Neural cell (in vitro differentiated cells): ENCODE measurements around the gene SRSF2. TPM values are rescaled to one million over a fixed set of nuclear protein-coding genes. Genes with fewer than 3 reads are reported as not detected.
A peak's percentile ranks its signal among the peaks of the same experiment; 100 is the strongest.
"Not testable (repeated sequence)": the region's sequence is repeated elsewhere in the genome, so short reads cannot be mapped to it uniquely, and the experiment has no call there.

Experiments used
- H2AFZ ChIP-seq: fragments of 200-600, 300-800 bp; sonication (generic), shearing (Covaris generic); 2 replicates; pipeline ENCODE4 v1.6.0; 2014; ENCODE audit warnings: low read depth, mild to moderate bottlenecking, antibody characterized with exemption, low read length, moderate library complexity
- H3F3A ChIP-seq: fragments of 200-600 bp; shearing (Covaris generic); 2 replicates; pipeline ENCODE4 v1.6.1; 2016; ENCODE audit warnings: mild to moderate bottlenecking, moderate library complexity, mixed read lengths, antibody characterized with exemption, low read length; ENCODE audit not compliant: insufficient read depth, poor library complexity, severe bottlenecking
- H3K27ac ChIP-seq: fragments of 200-600, 300-800 bp; sonication (generic), shearing (Covaris generic); 2 replicates; pipeline ENCODE4 v1.5.1; 2014; ENCODE audit warnings: mild to moderate bottlenecking, low read length, moderate library complexity
- H3K27me3 ChIP-seq: fragments of 300-800, 200-600 bp; sonication (generic), shearing (Covaris generic); 2 replicates; pipeline ENCODE4 v1.6.0; 2014; ENCODE audit warnings: mild to moderate bottlenecking, low read depth, low read length, moderate library complexity; ENCODE audit not compliant: insufficient read depth
- H3K36me3 ChIP-seq: fragments of 300-800, 200-600 bp; sonication (generic), shearing (Covaris generic); 2 replicates; pipeline ENCODE4 v1.5.1; 2014; ENCODE audit warnings: mild to moderate bottlenecking, antibody characterized with exemption, low read length, moderate library complexity; ENCODE audit not compliant: insufficient read depth
- H3K4me2 ChIP-seq: fragments of 300-800, 200-600 bp; sonication (generic), shearing (Covaris generic); 2 replicates; pipeline ENCODE4 v1.6.0; 2014; ENCODE audit warnings: mild to moderate bottlenecking, low read length
- H3K4me3 ChIP-seq: fragments of 300-800, 200-600 bp; sonication (generic), shearing (Covaris generic); 2 replicates; pipeline ENCODE4 v1.5.1; 2014; ENCODE audit warnings: mild to moderate bottlenecking, low read length, moderate library complexity
- H3K79me2 ChIP-seq: fragments of 200-600 bp; shearing (Covaris generic); replicated peaks from 2 replicates; pipeline ENCODE4 v1.6.0; 2014; ENCODE audit warnings: mild to moderate bottlenecking, low read length, moderate library complexity; ENCODE audit not compliant: insufficient read depth
- H3K9ac ChIP-seq: fragments of 300-800, 200-600 bp; sonication (generic), shearing (Covaris generic); 2 replicates; pipeline ENCODE4 v1.6.1; 2016; ENCODE audit warnings: mild to moderate bottlenecking, low read length, mixed read lengths
- H3K9me2 ChIP-seq: fragments of 200-600 bp; shearing (Covaris generic); 2 replicates; pipeline ENCODE4 v1.6.1; 2016; ENCODE audit warnings: mild to moderate bottlenecking, low read length, mixed read lengths; ENCODE audit not compliant: insufficient read depth
- H3K9me3 ChIP-seq: fragments of 200-600, 300-800 bp; sonication (generic), shearing (Covaris generic); 2 replicates; pipeline ENCODE4 v1.6.1; 2016; ENCODE audit warnings: mild to moderate bottlenecking, mixed run types, low read length, moderate library complexity, mixed read lengths
- H4K20me1 ChIP-seq: fragments of 200-600 bp; shearing (Covaris generic); 2 replicates; pipeline ENCODE4 v1.6.1; 2016; ENCODE audit warnings: mild to moderate bottlenecking, mixed run types; ENCODE audit not compliant: insufficient read depth
- EP300 ChIP-seq: fragments of 450-650 bp; conservative IDR thresholded peaks from 2 replicates; pipeline ENCODE4 v1.6.1; 2014; ENCODE audit warnings: antibody characterized with exemption, mild to moderate bottlenecking, moderate library complexity; ENCODE audit not compliant: poor library complexity, severe bottlenecking
- EZH2 ChIP-seq: fragments of 200-600, 300-800 bp; shearing (Covaris generic), sonication (generic); IDR thresholded peaks from 2 replicates; pipeline ENCODE4 v1.6.1; 2014; ENCODE audit warnings: antibody characterized with exemption, low read length, borderline replicate concordance, mild to moderate bottlenecking; ENCODE audit not compliant: insufficient read depth, poor library complexity, severe bottlenecking
- MXI1 ChIP-seq: fragments of 450-650 bp; conservative IDR thresholded peaks from 2 replicates; pipeline ENCODE4 v1.6.1; 2014; ENCODE audit warnings: antibody characterized with exemption, mild to moderate bottlenecking; ENCODE audit not compliant: poor library complexity, severe bottlenecking
- POLR2AphosphoS5 ChIP-seq: IDR thresholded peaks from 2 replicates; pipeline ENCODE4 v1.6.1; 2012
- RAD21 ChIP-seq: fragments of 450-650 bp; conservative IDR thresholded peaks from 2 replicates; pipeline ENCODE4 v1.6.1; 2014; ENCODE audit warnings: antibody characterized with exemption, mild to moderate bottlenecking, moderate library complexity
- SMC3 ChIP-seq: fragments of 450-650 bp; conservative IDR thresholded peaks from 2 replicates; pipeline ENCODE4 v1.6.1; 2014; ENCODE audit warnings: antibody characterized with exemption, mild to moderate bottlenecking, moderate library complexity; ENCODE audit not compliant: poor library complexity
- TAF1 ChIP-seq: IDR thresholded peaks from 2 replicates; pipeline ENCODE4 v1.6.1; 2012; ENCODE audit warnings: low read depth
- polyA plus RNA-seq: library from polyadenylated mRNA; depleted of rRNA; stranded (reverse); fragments of >200 nt; gene quantifications from 2 replicates; pipeline ENCODE4 v1.2.3, GENCODE V29; 2014
- TF ChIP-seq, protein P1 (sequence below): IDR thresholded peaks from 2 replicates; pipeline ENCODE4 v1.6.1; 2012; ENCODE audit warnings: borderline replicate concordance
- TF ChIP-seq, protein P2 (sequence below): fragments of 450-650 bp; IDR thresholded peaks from 2 replicates; pipeline ENCODE4 v1.5.1; 2014; ENCODE audit warnings: antibody characterized with exemption, mild to moderate bottlenecking, moderate library complexity; ENCODE audit not compliant: poor library complexity, severe bottlenecking

The SRSF2 gene
- polyA plus RNA-seq, 1 donor from 2014 or later = 355 TPM

DNA sequence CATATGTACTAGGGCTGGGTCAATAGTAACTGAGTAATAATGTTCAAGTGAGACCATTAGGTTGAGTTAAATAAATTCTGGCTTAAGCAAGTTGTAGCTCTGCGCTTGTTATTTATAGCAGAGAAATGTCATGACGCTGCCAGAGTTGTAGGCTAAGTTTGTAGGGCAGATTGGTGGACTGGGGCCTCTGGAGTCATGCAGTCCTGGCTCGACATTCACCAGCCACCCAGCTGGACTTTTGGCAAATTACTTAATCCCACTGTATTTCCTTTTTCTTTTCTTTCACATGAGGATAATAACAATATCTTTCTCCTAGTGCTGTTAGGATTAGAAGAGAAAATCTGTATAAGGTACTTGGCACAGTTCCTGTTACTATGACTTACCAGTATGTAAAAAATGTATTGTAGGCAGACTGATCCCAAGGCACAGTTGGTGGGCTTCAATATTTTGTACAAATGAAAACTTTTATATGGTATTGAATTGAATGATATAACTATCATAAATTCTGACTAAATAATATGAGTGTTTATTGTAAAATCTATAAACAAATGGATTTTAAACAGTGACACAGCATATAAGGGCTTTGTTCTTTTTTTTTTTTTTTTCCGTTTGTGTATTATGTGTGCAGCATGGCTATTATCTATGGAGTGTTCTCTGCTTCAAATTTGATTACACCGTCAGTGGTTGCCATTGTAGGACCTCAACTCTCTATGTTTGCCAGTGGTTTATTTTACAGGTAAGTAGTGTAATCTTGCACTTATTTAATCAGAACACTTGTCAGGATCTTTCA, 3.4 kb upstream of the SRSF2 start:
- Histone ChIP-seq H2AFZ (no peak overlapping the region), H3K9me2 (no peaks in the 10 kb centered on the region), H3K27me3 (no peaks in the 10 kb centered on the region), H3K4me3 (peak overlapping the region; percentile 93), H3K27ac (no peak overlapping the region), H4K20me1 (peaks cover 3% of the 10 kb centered on the region), H3K9ac (no peak overlapping the region), H3K4me2 (no peak overlapping the region), H3K79me2 (peaks cover 22% of the 10 kb centered on the region), H3F3A (no peaks in the 10 kb centered on the region), H3K9me3 (no peaks in the 10 kb centered on the region), H3K36me3 (peaks cover 24% of the 10 kb centered on the region)
- TF ChIP-seq EZH2 = no peak

DNA sequence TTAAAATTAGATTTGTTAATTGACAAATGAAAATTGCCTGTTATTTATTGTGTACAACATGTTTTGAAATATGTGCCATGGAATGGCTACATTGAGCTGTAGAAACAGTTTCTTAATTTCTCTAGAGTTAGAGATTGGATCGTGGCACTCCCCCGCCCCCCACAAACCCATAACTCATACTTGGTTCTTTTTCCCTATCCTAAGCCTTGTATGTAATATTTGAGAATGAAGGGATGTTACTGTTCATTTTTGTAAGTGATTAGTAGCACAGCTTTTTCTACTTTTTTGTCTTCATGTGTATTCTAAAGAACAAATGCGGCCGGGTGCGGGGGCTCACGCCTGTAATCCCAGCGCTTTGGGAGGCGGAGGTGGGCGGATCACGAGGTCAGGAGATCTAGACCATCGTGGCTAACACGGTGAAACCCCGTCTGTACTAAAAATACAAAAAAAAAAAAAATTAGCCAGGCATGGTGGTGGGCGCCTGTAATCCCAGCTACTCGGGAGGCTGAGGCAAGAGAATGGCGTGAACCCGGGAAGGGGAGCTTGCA, 2.5 kb upstream of the SRSF2 start:
- H3K9ac ChIP-seq, H2AFZ ChIP-seq, H3K9me2 ChIP-seq, H3F3A ChIP-seq, H3K9me3 ChIP-seq, H4K20me1 ChIP-seq, H3K27me3 ChIP-seq, H3K27ac ChIP-seq: not testable (repeated sequence)
- H3K4me3 ChIP-seq = peak overlapping the region; percentile 93
- peaks cover 17% of the 10 kb centered on the region for H3K36me3 ChIP-seq
- peak overlapping the region; percentile 79 for H3K4me2 ChIP-seq
- peaks cover 31% of the 10 kb centered on the region for H3K79me2 ChIP-seq

DNA sequence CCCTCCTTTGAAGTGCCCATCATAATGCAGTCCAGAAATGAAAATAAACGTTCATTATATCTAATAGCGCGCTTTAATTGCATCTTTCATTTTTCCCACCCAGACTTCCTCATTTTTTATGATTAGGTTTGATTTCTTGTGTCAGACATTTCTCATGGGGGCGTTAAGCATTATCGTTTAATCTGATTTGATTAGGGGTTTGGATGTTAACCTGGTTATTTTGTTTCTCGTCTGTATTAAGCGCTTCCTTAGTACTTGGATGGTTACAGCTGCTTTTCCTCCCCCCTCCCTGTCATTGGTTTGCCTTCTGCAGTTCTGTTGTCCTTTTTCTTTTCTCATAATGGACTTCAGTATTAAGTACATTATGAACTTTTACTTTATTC, 1.3 kb upstream of the SRSF2 start:
- Histone ChIP-seq H3F3A (peaks cover 2% of the 10 kb centered on the region), H3K36me3 (peaks cover 8% of the 10 kb centered on the region), H3K9me3 (no peaks in the 10 kb centered on the region), H3K9ac (peak overlapping the region; percentile 96), H3K4me2 (peak overlapping the region; percentile 79), H2AFZ (no peak overlapping the region), H3K9me2 (no peaks in the 10 kb centered on the region), H3K27me3 (no peaks in the 10 kb centered on the region), H3K79me2 (peaks cover 43% of the 10 kb centered on the region), H4K20me1 (peaks cover 7% of the 10 kb centered on the region), H3K4me3 (peak overlapping the region; percentile 93), H3K27ac (peak overlapping the region; percentile 98)
- no peak for TF ChIP-seq EZH2
- no peak for TF ChIP-seq SMC3
- no peak for TF ChIP-seq RAD21
- no peak for TF ChIP-seq EP300
- TF ChIP-seq, protein P1, sequence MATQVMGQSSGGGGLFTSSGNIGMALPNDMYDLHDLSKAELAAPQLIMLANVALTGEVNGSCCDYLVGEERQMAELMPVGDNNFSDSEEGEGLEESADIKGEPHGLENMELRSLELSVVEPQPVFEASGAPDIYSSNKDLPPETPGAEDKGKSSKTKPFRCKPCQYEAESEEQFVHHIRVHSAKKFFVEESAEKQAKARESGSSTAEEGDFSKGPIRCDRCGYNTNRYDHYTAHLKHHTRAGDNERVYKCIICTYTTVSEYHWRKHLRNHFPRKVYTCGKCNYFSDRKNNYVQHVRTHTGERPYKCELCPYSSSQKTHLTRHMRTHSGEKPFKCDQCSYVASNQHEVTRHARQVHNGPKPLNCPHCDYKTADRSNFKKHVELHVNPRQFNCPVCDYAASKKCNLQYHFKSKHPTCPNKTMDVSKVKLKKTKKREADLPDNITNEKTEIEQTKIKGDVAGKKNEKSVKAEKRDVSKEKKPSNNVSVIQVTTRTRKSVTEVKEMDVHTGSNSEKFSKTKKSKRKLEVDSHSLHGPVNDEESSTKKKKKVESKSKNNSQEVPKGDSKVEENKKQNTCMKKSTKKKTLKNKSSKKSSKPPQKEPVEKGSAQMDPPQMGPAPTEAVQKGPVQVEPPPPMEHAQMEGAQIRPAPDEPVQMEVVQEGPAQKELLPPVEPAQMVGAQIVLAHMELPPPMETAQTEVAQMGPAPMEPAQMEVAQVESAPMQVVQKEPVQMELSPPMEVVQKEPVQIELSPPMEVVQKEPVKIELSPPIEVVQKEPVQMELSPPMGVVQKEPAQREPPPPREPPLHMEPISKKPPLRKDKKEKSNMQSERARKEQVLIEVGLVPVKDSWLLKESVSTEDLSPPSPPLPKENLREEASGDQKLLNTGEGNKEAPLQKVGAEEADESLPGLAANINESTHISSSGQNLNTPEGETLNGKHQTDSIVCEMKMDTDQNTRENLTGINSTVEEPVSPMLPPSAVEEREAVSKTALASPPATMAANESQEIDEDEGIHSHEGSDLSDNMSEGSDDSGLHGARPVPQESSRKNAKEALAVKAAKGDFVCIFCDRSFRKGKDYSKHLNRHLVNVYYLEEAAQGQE = no peak
- no peak for TF ChIP-seq MXI1
- no peak for TF ChIP-seq POLR2AphosphoS5
- TF ChIP-seq, protein P2, sequence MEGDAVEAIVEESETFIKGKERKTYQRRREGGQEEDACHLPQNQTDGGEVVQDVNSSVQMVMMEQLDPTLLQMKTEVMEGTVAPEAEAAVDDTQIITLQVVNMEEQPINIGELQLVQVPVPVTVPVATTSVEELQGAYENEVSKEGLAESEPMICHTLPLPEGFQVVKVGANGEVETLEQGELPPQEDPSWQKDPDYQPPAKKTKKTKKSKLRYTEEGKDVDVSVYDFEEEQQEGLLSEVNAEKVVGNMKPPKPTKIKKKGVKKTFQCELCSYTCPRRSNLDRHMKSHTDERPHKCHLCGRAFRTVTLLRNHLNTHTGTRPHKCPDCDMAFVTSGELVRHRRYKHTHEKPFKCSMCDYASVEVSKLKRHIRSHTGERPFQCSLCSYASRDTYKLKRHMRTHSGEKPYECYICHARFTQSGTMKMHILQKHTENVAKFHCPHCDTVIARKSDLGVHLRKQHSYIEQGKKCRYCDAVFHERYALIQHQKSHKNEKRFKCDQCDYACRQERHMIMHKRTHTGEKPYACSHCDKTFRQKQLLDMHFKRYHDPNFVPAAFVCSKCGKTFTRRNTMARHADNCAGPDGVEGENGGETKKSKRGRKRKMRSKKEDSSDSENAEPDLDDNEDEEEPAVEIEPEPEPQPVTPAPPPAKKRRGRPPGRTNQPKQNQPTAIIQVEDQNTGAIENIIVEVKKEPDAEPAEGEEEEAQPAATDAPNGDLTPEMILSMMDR = no peak
- TF ChIP-seq TAF1 = no peak
